ENCODE measurements around the gene MACROH2A1. TPM values are rescaled to one million over a fixed set of nuclear protein-coding genes. Genes with fewer than 3 reads are reported as not detected.

Gene MACROH2A1
- total RNA-seq, 1 experiment from 2014 or later = 83.8 TPM

GRCh38 chr5:135308245-135308644 lies 90.8 kb downstream of the MACROH2A1 start (continued):
- no peak for TF ChIP-seq ATF2 (CRISPR knock-in tag; IDR thresholded peaks at IDR 0.05; ENCODE audit: borderline replicate concordance, low read depth)
- no peak for TF ChIP-seq PRDM15 (CRISPR knock-in tag; IDR thresholded peaks at IDR 0.05)
- no peak for TF ChIP-seq ZBTB43 (CRISPR knock-in tag; IDR thresholded peaks at IDR 0.05)
- no peak for TF ChIP-seq CBFB (CRISPR knock-in tag; IDR thresholded peaks at IDR 0.05; ENCODE audit: low read depth)
- no peak for TF ChIP-seq JAZF1 (CRISPR knock-in tag; IDR thresholded peaks at IDR 0.05)

- DNase-seq (ENCODE audit: low spot score) (peak; percentile 36), ATAC-seq (peak; percentile 92)
- Mint-ChIP-seq H3K36me3 (no peaks in the 10 kb centered on the region), H3K4me3 (no peak overlapping the region), H3K27me3 (ENCODE audit: low read depth) (peaks cover 27% of the 10 kb centered on the region), H3K4me1 (peaks cover 11% of the 10 kb centered on the region), H3K9me3 (no peaks in the 10 kb centered on the region), H3K27ac (no peak overlapping the region)
- ChIA-PET POLR2A (no interaction called here), CTCF (interaction anchor here (0.8 kb wide), 1 partner anchor 13 kb away, joined by 3 read pairs; no protein-coding TSS in a partner anchor)
- TF ChIP-seq OVOL2 (CRISPR knock-in tag; IDR thresholded peaks at IDR 0.05; ENCODE audit: borderline replicate concordance) (no peak), ELF4 (CRISPR knock-in tag; IDR thresholded peaks at IDR 0.05; ENCODE audit: low read depth) (no peak), AFF4 (CRISPR knock-in tag; IDR thresholded peaks at IDR 0.05; ENCODE audit: borderline replicate concordance) (no peak), E2F4 (CRISPR knock-in tag; IDR thresholded peaks at IDR 0.05; ENCODE audit: borderline replicate concordance, low read depth) (no peak), HMGA2 (CRISPR knock-in tag; IDR thresholded peaks at IDR 0.05) (no peak), ZBTB21 (CRISPR knock-in tag; IDR thresholded peaks at IDR 0.05; ENCODE audit: borderline replicate concordance) (no peak), MAX (CRISPR knock-in tag; IDR thresholded peaks at IDR 0.05) (peak; percentile 37; the same call in 1 of the 2 replicates), ETV6 (CRISPR knock-in tag; IDR thresholded peaks at IDR 0.05) (0 out of 2 replicates have a peak, but pooled peaks have one; percentile 26), NFATC4 (CRISPR knock-in tag; IDR thresholded peaks at IDR 0.05) (no peak)
Observed at GRCh38 chr5:135307143-135307903, 91.7 kb downstream of the MACROH2A1 start.
